ENCODE measurements around the gene PCBP3.
"Not testable (repeated sequence)": the region's sequence is repeated elsewhere in the genome, so short reads cannot be mapped to it uniquely, and the experiment has no call there.

Gene PCBP3

DNA sequence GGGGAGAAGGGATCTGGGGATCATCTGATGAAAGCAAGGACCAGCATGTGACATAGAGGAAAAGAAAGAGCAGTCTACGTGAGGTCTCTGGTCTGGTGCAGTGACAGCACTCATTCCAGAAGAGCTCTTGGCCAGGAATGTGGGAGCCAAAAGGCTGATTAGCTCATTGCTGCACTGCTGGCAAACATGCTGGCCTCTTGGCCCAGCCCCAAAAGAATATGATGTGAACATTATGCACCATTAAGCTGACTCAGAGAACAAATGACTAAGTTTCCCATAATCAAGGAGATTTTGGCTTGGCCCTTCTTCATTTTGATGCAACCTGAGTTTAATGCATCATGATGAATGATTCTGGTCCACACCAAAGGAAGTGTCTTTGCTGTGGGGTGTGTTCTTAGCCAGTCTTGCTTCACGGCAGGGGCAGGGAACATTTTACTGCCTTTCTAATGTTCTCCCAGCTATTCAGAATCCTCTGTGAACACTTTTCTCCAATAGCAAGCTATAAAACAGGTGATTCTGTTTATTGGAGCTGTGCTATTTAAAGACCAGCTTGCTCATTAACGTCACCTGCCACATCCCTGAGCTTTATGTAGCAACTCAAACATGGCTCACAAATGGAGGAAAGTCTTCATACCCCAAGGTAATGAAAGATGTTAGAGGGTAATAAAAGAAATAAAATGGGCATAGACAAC, 55.1 kb downstream of the PCBP3 start:
- no peak for DNase-seq

DNA sequence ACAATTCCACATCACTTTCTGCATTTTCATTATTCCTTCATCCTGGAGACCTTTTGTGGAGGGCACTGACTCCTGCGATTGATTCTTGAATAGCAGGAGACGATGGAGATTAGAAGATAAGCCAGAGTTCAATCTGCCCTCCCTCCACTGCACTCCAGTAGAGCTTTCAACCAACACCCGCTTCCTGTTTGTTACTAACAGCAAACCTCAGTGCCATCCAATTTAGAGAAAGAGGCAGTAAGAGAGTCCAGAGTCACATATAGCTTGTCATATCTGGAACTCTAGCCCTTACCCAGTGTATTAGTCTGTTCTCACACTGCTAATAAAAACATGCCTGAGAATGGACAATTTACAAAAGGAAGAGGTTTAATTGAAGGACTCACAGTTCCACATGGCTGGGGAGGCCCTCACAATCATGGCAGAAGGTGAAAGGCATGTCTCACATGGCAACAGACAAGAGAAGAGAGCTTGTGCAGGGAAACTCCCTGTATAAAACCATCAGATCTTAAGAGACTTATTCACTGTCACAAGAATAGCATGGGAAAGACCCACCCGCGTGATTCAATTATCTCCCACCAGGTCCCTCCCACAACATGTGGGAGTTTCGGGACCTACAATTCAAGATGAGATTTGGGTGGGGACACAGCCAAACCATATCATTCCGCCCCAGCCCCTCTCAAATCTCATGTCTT, 55.9 kb downstream of the PCBP3 start:
- no peak for DNase-seq

DNA sequence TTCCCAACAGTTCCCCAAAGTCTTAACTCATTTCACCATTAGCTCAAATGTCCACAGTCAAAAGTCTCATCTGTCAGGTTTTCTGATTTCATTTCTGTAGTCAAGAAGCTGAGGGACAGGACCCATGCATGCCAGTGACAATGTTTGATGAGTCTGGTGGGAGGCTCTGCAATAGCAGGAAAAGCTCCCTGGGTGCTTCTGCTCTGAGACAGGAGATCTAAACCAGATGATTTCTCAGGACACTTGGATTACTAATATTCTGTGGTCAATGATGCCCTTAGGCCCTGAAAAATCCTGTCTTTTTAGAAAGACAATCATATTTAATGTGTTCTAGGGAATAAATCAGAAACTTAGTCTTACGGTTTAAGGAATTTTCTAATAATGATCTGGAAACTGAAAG, 56.4 kb downstream of the PCBP3 start:
- no peak for DNase-seq

DNA sequence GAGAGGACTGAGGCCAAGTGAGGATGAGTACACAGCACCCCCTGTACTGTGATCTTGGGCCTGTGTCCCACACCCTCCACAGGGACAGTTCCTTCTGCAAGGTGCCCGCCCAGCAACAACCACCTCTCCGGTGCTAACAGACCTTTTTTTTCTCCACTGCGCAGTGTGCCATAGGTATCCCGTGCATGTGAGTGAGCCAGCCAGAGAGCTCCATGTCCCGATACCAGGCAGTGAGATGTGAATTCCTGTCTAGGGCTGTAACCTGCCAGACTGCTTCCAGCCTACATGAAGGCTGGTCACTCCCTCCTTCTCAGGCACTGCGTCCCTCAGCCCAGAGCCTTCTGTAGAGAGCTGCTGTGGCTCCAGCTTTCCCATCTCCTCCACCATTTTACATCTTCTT, 56.9 kb downstream of the PCBP3 start:
- DNase-seq: no peak

DNA sequence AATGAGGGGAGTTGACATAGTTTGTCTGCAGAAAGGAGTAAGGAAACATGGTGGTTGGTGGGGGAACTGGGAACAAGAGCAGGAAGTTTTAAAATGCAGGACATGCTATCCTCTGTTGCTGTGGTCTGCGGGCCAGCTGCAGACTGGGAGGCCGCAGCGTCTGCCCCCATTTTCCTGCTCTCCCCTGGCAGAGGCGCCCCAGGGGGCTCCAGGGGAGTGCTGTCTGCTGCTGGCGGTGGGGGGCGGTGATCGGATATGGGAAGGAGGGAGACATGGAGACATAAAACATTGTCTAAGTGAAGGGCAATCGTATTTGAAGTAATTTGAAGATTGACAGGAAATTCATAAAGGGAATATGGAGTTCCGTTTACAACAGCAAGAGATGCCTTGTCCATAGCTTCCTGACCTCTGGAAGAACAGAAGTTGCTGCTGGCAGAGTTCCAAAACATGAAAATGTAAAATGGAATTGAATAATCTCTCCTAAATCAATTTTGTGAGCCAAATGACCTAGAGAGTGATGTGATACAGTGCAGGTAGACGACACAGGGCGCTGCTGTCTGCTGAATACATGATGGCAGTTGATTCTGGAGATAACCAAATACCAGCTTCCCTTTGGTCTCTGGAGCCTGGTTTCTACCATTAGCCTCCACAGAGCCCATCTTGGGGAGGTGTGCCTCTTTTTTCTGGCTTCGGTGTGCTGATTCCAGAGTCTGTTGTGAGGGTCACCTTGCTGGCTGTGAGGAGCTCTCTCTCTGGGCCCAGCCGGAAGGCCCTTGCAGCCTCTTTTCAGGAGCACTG, 61.0 kb downstream of the PCBP3 start:
- no peak for DNase-seq

DNA sequence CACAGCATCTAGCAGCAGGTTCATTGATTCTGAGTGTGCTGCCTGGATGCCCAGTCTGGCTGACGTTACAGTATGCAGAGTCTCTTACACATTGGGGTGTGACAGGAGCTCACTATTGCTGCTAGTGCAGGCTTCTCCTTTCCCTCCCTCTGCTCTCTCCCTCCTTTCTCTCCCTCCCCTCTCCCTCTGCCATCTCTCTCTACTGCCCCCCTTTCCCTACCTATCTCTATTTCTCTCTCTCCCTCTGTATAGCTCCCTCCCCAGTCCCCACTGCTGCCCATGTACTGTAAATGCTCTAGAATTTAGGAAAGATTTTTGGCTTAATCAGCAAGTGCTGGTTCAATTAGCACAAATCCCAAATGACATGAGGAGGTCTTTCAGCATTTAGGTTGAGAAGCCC, 62.8 kb downstream of the PCBP3 start:
- no peak for DNase-seq

DNA sequence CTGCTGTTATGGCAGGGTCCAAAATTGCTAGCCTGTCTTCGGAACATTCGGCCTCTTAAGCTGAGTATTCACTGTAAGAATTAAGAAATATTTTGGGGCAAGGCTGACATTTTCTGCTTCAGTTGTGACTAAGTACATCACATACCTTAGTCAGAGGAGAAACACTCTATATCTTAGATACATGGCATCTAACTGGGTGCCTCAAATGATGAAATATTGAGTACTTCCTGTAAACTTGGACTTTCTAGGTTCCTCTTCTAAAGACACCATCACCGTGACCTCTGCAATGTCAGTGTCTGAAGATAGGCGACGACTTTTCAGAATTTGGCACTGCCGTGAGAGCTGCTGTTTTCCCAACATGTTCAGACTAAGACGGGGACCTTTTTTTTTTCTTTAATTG, 65.6 kb downstream of the PCBP3 start:
- DNase-seq: no peak

DNA sequence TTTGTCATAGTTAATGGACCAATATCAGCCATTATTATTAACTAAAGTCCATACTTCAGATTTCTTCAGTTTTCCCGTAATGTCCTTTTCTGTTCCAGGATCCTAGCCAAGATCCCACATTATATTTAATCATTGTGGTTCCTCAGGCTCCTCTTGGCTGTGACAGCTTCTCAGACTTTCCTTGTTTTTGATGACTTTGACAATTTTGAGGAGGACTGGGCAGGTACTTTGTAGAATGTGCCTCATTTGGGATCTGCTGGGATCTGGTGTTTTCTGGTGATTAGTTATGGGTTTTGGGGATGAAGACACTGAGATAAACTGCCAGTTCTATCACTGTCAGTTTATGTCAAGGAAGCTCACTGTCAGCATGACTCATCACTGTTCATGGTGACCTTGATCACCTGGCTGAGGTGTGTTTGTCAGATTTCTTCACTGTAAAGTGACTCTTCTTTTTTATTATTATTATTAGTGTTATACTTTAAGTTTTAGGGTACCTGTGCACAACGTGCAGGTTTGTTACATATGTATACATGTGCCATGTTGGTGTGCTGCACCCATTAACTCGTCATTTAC, 66.3 kb downstream of the PCBP3 start:
- DNase-seq: no peak

DNA sequence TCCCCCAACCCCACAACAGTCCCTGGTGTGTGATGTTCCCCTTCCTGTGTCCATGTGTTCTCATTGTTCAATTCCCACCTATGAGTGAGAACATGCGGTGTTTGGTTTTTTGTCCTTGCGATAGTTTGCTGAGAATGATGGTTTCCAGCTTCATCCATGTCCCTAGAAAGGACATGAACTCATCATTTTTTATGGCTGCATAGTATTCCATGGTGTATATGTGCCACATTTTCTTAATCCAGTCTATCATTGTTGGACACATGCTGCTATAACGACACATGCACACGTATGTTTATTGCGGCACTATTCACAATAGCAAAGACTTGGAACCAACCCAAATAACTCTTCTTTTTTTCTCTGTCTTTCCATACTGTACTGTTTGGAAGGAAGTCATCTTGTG, 66.8 kb downstream of the PCBP3 start:
- not testable (repeated sequence) for DNase-seq

DNA sequence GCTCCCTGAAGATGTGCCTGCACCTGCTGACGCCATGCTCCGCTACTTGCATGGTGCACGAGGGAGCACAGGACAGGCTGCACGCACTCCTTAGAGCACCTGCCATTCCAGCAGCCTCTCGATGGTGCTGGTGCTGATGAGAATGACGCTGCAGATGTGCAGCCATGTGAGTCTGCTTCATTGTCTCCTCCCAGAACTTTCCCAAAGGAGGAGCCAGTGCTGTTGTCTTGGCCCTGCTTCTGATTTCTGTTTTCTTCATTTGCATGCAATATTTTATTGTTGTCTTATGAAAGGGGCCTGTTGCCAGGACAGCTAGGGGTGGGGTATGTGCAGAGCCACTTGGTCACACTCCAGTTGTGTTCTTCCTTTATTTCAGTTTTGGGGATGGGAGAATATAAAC, 70.1 kb downstream of the PCBP3 start:
- DNase-seq: no peak

DNA sequence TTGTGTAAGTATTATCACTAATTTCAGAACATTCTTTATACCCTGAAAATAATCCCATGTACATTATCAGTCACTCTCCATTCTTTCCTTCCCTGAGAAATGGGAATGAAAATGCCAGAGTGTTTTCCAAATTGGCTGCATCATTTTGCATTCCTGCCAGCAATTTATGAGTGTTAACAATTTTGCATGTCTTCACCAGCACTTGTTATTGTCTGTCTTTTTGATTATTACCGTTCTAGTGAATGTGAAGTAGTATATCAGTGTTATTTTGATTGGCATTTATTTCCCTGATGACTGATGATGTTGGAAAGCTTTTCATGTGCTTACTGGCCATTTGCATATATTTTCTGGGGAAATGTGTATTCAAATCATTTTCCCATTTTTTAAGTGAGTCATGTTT, 71.9 kb downstream of the PCBP3 start:
- no peak for DNase-seq

DNA sequence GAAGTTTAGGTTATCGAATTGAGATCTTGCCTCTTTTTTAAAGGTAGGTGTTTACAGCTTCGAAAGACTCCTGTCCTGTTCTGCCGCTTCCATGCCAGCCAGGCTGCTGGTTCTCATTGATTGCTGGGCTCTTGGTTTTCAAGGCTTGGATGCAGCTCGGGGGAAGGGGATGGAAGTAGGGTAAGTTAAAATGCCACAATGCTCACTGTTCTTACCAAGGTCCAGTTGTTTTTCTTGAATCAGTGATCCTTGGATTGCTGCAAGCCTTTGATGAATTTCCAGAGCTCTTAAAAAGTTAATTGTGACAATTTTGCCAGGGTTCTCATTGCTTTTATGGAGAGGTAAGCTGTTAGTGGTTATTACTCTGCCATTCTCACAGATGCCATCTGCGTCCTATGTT, 74.9 kb downstream of the PCBP3 start:
- DNase-seq: no peak

DNA sequence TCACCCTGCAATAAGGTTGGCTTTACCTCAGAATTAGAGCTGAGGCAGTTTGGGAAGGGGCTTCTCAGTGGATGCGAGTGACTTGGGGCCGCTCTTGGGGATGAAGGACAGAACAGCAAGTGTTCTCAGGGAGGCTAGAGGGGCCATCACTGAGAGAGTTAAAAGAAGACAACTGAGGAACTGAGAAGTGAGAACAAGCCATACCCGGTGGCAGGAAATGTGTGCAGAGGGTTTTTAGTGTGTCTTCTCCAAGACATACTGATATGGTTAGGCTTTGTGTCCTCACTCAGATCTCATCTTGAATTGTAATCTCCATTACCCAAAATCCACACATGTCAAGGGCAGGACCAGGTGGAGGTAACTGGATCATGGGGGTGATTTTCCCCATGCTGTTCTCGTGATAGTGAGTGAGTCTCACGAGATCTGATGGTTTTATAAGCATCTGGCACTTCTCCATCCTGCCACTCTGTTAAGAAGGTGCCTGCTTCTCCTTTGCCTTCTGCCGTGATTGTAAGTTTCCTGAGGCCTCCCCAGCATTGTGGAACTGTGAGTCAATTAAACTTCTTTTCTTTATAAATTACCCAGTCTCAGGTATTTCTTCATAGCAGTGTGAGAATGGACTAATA, 75.8 kb downstream of the PCBP3 start:
- no peak for DNase-seq

DNA sequence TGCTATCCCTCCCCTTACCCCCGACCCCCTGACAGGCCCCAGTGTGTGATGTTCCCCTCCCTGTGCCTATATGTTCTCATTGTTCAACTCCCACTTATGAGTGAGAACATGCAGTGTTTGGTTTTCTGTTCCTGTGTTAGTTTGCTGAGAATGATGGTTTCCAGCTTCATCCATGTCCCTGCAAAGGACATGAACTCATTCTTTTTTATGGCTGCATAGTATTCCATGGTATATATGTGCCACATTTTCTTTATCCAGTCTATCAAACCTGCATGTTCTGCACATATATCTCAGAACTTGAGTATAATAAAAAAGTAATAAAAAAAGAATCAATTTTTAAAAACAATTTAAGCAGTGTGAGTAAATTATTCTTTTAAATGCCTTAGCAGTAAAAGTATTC, 76.7 kb downstream of the PCBP3 start:
- not testable (repeated sequence) for DNase-seq

DNA sequence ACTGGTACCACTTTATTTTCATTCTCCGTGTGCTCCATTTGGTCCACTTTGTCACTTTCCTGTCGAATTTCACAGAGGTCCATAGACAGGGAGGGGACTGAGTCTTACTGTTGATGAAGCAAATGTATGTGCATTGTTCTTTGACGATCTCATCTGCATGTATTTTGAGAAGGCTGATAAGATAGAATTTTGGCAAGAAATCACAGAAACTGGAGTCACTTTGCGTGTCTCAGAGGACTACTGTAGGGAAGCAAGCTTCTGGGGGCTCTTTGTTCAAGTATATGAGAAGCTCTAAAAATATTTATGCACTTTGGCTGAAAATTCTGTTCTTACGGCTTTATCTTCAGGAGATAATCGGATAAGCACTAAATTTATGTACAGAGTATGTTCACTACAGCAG, 78.1 kb downstream of the PCBP3 start:
- no peak for DNase-seq

DNA sequence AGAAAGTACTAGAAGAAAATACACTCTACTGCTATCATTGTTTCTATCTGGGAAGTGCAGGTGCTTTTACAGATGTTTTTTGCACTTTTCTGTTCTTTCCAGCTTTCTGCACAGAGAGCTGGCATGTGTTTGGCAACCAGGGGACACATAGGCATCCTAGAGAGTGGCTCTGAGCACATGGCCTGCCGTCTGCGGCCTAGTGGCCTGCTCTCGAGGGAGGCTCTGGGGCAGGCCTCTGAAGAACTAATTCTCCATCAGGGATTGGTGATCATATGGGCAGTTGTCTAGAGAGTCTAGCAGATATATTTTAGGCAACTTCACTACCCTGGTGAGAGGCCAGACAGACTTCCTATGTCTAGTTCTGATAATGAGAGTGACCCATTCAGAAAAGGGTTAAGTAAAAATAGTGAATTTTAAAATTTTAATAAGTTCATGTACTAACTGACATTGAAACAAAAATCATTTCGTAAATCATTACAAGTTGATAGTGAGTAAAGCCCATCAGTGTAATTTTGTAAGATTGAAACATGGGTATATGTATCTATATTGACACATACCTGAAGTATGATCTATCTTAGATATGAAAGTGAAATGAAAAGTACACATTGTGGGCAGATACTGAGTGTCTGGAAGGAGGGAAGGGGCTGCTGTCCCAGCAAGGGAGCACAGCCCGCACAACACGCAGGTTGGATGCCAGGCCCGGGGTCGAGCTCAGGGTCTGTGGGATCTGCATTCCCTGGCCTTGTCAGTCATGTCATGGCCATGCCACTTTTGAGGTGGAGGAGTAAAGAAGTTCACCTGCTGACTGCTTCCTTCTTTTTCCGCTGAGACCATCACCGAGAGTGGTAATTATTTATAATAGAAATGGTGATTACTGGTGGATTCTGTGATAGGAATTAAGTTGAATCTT, 79.8 kb downstream of the PCBP3 start:
- DNase-seq: no peak

DNA sequence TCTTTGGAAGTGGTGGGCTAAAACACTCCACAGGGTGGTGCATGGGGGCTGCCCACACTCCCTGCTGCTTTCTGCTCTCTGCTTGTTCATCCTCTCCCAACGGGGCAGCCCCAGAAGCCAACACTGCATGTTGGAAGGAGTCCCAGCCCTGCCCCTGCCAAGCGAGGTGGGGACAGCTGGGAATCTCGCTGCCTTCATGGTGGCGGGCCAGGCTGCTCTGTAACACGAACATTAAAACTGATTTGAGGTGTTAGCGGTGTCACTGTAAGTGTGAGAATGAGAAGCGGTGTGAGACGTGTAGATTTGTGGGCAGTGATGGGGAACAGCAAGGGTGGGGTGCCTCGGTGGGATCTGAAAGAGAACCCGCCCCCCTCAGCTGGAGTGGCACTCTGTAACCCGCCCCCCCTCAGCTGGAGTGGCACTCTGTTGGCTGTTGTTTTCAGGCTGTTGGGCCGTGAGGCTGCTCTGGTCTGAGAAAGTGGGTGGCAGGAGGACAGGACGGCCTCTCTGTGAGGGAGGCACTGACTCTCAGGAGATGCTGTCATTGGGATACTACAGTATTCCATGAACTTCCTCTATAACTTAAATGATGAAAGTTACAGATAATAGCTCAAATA, 80.9 kb downstream of the PCBP3 start:
- no peak for DNase-seq

DNA sequence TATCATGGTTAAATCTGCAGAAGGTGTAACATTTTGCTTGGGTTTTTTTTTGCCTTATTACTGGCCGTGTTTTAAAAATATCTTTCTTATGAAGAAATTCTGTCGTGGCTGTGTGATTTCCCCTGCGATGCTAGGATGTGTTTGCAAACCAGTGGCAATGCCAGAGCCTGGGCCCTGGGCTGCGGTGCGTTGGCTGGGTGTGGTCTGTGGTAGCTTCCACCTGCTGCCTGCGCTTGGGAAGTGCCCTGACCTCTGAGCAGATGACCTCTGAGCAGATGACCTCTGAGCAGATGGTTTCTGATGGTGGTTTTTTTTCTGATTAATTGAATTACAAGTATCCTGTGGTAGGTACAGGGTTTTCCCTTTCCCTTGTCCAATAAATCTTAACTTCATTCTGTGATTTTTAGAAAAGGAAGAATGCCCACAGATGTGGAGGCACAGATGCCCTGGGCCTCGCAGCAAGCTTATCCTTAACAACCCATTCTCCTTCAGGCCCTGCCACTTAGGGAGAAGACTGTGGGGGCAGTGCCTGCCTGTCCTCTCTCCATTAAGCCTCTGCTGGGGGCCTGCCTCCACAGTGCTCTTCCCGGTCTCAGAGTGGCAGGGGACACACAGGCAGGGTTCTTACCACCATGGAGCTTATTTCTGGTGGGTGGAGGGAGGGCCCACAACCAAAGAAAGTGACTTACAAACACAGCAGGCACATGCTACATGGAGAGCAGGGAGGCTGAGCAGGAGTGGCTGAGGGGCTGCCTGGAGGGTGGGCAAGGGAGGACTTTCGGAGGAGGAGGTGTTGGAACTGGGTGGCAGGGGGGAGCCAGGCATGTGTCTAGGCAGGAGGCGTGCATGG, 81.7 kb downstream of the PCBP3 start:
- no peak for DNase-seq

DNA sequence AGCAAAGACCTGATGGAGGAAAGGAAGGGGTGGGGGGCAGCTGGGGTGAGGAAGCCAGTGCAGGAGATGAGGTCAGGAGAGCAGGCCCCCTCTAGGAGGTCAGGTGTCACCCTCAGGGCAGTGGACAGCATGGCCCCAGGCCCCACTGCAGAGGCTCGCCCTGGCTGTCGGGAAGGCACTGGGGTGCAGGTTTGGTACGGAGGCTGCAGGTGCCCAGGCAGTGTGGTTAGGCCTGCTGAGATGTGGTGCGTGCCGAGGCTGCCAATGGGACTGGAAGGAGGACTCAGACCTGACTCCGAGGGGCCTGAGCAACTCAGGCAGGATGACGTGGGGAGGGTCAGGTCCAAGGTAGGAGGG, 82.3 kb downstream of the PCBP3 start:
- DNase-seq: no peak

DNA sequence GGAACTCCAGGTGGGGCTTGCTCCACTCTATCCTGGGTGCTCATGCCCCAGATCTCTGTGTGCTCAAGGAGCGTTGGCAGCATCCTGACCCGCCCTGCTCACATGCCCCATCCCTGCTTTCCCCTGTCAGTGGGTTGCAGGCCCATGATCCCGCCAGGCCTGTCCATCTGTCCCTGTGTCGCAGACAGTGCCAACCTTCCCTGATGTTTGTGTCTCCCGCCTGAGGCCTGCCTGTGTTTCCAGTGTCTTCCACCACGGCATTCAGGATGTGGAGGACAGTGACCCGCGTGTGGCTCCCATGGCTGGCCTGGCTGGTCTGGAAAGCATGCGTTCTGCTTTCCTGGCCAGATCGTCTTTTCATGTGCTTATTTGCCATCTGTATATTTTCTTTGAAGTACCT, 82.9 kb downstream of the PCBP3 start:
- DNase-seq: no peak

DNA sequence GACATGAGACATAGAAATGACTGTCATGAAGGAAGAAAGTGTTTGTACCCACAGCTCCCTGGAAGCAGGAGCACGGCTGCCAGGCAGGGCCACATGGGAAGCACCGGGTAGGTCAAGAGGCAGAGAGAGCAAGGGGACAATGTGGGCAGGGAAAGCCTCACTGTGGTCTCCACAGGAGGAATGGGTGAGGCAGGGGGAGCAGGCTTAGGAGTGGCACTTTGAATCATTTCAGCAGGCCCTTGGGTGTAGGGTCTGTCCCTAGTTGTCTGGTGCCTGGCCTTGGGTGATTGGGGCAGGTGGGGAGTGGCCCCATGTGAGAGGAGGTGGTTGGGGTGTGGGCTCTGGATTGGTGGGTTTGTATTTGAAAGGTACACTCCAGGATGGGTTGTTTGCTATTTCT, 83.9 kb downstream of the PCBP3 start:
- no peak for DNase-seq
